ENCODE data around the gene SLC12A2.

DNA sequence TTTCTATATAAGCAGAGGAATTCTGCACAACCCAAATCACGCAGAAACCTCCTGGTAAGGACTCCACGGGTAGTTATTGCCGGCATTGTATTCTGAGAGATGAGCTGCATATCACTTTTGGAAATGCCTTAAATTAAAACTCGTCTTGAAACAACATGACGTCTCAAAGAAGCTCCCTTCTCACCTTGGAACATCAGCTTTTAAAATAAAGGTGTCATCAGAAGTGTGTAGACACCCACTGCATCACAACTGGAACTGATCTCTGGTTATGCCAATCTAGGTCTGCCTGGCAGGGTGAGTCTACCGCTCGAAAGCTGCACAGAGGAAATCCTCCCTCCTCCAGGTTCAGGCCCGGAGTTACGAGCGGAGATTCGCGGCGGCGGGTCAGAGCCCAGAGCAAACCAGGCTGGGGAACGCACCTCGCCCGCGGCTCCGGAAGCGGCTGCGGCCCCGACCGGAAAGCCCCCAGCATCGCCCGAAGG, 974 bp upstream of the SLC12A2 start:
- TF ChIP-seq, protein P1, sequence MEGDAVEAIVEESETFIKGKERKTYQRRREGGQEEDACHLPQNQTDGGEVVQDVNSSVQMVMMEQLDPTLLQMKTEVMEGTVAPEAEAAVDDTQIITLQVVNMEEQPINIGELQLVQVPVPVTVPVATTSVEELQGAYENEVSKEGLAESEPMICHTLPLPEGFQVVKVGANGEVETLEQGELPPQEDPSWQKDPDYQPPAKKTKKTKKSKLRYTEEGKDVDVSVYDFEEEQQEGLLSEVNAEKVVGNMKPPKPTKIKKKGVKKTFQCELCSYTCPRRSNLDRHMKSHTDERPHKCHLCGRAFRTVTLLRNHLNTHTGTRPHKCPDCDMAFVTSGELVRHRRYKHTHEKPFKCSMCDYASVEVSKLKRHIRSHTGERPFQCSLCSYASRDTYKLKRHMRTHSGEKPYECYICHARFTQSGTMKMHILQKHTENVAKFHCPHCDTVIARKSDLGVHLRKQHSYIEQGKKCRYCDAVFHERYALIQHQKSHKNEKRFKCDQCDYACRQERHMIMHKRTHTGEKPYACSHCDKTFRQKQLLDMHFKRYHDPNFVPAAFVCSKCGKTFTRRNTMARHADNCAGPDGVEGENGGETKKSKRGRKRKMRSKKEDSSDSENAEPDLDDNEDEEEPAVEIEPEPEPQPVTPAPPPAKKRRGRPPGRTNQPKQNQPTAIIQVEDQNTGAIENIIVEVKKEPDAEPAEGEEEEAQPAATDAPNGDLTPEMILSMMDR (optimal IDR thresholded peaks at IDR 0.05 in 1 of 3, IDR thresholded peaks at IDR 0.05 in 1 of 3, conservative IDR thresholded peaks at IDR 0.05 in 1 of 3; ENCODE audit: extremely low read depth in 1 of 3, insufficient read depth in 2 of 3, low read length in 3 of 3) = no peak
- TF ChIP-seq EZH2 (IDR thresholded peaks at IDR 0.05; ENCODE audit: low read length) = no peak

All from keratinocyte (primary cell).